HG02943 (cell line): ENCODE results near the gene SCFD2.
"Not testable (repeated sequence)": the region's sequence is repeated elsewhere in the genome, so short reads cannot be mapped to it uniquely, and the experiment has no call there.

ENCODE experiments used
- ATAC-seq: cut with Tn5 transposase; IDR thresholded peaks from one replicate; pipeline ENCODE4 v1.9.1; 2021; ENCODE audit warnings: mild to moderate bottlenecking, low read depth, moderate library complexity; ENCODE audit not compliant: unreplicated experiment

The SCFD2 gene

GRCh38 chr4:52998413-52998812 is 367.4 kb downstream of the SCFD2 start:
- ATAC-seq: no peak

DNA sequence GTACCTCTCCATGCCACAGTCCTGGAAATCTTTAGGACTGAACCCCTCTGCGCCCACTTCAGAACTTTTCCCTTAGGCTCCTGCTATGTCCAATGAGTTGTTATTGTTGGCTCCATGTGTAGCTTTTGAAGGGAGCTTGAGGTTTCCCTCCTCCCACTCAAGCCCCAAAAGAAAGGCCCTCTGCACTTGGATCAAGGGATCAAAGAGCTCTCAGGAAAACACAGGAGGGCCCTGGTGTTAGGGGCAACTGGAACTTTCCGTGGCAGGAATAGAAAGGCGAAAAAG is 368.8 kb downstream of the SCFD2 start:
- no peak for ATAC-seq

DNA sequence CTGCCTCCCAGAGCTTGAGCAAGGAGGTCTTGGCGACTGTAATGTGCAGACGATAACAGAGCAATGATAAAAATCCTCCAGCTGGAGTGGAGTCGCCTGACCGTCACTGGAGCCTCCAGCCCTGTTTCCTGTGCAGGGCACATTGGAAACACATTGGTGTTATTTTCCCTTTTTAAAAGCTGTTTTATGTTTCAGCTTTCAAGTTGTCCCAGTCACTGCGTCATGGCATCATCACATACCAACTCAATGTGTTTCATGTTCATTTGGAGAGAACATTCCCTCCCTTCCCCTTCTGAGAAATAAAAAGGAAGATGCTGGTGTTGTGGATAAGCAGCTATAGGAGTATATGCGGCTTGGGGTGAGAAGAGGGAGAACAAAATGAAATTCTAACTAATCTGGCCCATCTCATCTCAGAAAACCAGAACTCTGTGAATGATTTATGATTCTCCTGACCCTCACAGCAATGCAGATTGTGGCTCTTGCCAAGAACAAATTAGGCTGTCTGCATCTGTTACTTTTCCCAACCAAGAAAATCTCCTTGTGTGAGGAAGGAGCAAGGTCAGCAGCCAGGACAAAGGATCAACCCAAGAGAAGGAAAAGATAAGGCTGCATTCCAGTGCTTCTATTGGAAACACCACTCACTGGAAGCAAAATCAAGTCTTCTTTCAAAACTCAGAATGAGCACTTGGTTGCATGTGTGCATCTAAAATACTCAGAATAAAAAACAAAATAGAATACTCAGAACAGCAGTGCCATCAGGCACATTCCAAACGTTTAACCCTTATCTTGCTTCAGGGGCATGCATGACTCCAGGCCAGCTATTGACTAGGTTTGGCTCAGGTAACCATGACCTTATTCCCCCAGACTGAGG is 369.4 kb downstream of the SCFD2 start:
- ATAC-seq: no peak

GRCh38 chr4:52995360-52996030 is 370.4 kb downstream of the SCFD2 start:
- ATAC-seq: no peak

GRCh38 chr4:52994567-52994966 is 371.3 kb downstream of the SCFD2 start:
- no peak for ATAC-seq

- no peak for ATAC-seq
These were observed 372.1 kb downstream of the SCFD2 start for GRCh38 chr4:52993771-52994170.

- ATAC-seq: not testable (repeated sequence)
These were observed 373.3 kb downstream of the SCFD2 start for GRCh38 chr4:52992551-52992950.

GRCh38 chr4:52991472-52991871 is 374.4 kb downstream of the SCFD2 start:
- no peak for ATAC-seq

DNA sequence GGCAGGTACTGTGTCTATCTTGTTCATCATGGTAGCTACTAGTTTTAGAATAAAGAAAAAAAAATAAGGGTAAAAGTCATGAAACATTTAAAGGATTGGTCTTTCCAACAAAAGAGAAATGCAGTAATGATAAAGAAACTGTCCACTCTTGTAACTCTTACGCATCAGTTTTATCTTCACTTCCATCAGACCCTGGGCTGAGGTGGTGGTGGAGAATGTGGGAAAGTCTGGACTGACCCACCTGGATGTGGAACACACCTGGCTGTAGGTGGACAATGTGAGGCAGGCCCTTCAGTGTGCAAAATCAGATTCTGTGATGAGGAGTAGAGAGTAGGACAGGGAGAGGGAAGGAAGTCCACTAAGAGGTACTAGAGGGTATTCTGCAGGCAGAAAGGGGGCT is 375.2 kb downstream of the SCFD2 start:
- ATAC-seq: no peak

GRCh38 chr4:52989865-52990264 is 376.0 kb downstream of the SCFD2 start:
- ATAC-seq: no peak

DNA sequence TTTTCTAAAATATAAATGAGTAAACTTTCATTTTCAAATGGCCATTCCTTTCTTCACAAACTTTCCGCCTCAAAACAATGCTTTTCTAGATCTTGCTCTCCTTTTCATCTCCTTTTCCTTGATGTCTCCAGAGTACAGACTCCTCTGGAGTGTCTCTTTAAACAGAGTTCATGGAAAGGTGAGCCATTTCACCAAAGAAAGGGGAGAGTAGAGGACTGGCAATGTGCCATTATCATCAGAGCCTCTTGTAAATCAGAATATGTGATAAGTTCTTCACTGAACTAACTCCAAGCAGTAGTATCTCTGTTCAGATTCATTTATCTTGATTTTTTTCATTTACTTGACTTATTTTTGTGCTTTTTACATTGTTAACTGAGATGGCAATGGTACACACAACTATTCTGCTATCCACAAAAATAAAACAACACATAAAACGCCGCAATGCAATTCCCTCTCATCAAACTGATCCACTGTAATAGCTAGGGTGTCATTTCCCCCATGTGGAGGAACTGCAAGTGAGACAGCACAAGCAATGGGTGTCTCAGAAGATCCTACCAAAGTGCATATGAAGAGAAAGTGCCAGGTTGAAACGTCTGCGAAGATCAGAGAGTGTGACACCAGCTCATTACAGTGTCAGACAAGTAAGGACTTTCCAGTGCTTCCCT is 378.3 kb downstream of the SCFD2 start:
- ATAC-seq: no peak

DNA sequence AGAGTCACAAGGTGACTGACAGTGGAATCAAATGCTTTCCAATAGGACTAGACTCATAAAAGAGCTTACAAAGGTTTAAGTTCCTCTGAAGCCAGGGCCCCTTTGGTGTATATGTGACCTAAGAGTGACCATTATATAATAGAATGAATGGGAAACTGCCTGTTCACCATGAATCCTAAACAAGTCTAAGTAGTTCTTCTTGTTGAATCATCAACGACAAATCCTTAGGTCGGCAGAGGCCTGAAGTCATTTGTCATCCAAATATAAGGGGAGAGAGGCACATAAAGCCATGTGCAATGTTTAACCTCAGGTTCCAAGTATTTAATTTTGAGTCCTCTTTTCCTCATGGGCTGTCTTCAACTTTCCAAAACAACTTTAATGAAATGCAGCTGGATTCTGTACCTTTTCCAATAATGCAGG is 381.4 kb downstream of the SCFD2 start:
- no peak for ATAC-seq

DNA sequence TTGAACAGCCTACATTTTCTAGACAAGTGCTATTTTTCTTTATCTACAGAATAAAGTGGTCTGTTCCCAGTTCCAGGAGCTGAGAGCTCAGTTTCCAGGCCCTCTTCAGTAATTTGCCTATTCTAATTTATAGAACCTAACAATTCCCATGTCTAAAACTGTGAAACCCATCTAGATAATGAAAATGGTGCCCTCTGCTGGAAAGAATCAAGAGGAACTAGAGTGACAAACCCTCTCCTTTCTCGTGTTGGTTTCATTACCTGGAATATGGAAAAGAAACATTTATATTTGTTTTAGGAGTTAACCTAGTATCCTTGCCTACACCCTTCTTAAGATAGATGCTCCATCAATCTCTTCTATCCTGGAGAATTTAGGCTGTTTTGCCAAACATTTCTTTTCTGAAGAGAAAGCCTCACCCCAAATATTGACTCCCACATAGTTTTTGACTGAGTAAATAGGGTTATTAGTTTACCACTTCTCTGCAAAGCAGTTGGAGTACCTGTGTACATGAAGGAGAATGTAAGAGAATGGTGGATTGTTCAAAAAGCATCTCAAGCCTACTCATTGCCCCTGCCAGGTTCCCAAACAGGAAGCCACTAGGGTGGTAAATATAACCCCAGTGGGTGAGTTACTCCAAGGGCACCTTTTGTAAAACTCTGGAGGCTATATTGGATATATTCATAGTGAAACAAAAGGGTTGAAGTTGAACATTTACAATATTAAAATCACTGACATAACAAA is 382.1 kb downstream of the SCFD2 start:
- ATAC-seq: no peak

- no peak for ATAC-seq
These were observed 382.9 kb downstream of the SCFD2 start for GRCh38 chr4:52982946-52983340.

DNA sequence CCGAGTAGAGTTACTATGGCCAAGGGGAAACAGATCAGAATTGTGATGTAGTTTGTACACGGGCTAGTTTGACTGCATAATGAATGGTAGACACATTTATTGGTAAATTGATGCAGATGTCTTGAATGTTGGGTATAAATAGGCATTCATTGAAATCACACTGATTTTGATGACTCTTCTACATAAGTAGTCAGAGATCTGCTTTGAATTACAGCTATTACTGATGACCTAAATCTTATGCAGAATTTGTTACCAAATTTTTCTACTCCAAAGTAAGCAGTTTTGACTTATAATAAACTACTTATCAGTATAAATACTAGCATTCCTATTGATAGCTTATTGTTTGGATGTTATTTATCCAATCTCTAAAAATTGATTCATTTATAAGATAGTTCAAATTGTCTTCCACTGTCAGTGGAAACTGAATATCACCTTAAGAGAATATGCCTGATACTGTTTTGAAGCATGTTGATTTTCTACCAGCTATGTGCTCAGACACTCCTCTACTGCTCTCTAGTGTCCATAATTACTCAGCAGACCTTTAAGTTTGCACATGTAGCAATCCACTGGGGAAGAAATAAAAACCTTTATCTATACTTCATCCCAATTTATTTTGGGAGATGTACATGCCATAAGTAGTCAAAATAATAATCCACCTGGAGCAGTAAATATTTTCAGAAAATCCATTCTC is 383.5 kb downstream of the SCFD2 start:
- no peak for ATAC-seq

GRCh38 chr4:52979821-52980590 is 385.9 kb downstream of the SCFD2 start:
- no peak for ATAC-seq

DNA sequence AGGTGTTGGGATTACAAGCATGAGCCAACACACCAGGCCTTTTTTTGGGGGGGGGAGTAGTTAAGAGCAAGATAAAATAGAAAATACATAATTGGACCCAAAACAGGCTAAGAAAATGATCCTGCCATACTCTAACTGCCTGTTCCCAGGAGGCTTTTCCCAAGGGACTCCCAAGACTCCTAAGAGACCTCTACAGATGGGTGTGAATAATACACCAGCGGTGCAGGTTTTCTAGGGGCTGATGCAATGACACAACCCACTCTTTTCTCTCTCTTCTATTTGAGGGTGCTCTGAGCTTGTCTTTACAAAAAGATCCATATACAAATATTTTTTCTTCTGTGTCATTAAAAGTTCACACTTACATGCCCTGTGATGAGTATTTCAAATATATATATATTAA is 386.8 kb downstream of the SCFD2 start:
- no peak for ATAC-seq

GRCh38 chr4:52977252-52977651 is 388.6 kb downstream of the SCFD2 start:
- ATAC-seq: no peak

DNA sequence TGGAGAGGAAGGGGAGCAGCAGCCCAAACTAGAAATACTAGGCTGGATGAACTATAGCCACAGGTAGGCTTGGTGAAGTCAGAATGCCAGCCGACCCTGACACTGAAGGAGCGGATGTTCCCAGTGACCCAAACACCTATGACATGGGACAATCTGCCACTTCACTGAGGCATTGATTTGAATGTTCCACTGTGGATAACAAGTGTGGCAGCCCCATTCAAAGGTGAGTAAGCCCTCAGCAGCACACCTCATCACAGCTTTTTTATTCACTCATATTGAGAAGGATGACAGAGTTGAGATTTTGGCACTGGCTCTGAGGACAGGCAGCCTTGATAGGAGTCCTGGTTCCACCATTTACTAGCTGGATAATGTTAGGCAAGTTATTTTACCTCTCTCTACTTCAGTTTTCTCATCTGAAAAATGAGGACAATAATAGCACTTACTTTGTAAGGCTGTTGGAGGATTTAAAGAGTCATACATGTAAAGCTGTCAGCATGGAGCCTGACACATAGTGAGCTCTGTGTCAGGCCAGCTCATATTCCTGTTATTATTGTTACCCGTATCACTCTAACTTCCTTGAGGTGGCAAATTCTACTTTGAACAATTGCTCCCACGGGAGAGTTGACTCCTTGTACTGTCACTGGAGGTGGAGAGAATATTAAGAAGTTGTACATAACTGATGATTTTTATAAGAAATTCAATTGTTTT is 389.2 kb downstream of the SCFD2 start:
- ATAC-seq: no peak
